GM18861 (cell line): Measurements from ENCODE around the gene NUTF2.
A peak's percentile ranks its signal among the peaks of the same experiment; 100 is the strongest.
"Not testable (repeated sequence)": the region's sequence is repeated elsewhere in the genome, so short reads cannot be mapped to it uniquely, and the experiment has no call there.

Source experiments
- ATAC-seq: cut with Tn5 transposase; IDR thresholded peaks from one replicate; pipeline ENCODE4 v1.9.1; 2021; ENCODE audit not compliant: unreplicated experiment

The NUTF2 gene

DNA sequence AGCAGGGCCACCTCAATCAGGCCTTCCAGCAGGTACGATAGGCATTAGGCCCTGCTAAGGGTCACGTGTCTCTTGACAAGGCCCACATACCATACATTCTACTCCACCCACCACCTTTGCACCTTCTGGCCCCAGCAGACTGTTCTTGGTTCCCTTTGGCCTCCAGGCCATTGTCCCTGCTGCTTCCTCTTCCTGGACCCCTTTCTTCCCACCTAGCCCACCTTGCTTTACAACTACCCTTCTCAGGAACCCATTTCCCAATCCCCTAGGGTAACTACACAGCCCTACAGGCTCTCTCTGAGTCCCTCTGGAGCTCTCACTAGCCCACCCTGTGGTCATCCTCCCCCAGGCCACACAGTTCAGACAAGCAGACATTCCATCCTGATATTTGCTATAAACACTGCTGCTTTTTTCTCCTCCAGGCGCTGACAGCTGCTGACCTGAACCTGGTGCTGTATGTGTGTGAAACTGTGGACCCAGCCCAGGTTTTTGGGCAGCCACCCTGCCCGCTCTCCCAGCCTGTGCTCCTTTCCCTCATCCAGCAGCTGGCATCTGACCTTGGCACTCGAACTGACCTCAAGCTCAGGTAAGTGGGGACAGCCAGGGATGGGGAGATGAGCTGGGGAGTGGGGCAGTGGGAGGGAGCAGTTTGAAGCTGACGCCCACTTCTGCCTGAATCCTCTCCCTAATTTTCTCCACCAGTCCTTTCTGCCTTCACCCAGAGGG is 36.6 kb downstream of the NUTF2 start:
- ATAC-seq: no peak

DNA sequence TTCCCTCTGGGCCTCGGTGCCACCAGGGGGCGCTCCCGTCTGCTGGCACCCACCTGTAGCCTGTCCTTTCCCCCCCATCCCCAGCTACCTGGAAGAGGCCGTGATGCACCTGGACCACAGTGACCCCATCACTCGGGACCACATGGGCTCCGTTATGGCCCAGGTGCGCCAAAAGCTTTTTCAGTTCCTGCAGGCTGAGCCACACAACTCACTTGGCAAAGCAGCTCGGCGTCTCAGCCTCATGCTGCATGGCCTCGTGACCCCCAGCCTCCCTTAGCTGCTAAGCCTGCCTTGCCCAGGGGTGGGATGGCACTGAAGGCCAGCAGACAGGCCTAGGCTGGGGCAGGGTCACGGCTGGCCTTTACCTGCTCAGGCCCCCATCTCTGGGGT is 37.1 kb downstream of the NUTF2 start:
- no peak for ATAC-seq

DNA sequence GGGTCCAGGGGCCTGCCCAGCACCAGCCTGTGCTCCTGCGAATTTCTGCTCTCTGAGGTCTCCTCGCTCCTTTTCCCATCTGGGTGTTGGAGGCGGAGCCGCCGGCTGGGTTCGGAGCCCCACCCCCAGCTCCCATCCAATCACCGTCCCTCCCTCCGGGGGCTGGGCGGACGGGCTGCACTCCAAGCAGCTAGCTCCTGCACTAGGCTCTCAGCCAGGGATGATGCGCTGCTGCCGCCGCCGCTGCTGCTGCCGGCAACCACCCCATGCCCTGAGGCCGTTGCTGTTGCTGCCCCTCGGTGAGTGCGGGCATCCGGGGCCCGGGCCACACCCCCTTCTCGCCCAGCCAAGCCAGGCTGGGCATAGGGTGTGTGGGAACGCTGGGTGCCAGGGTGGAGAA is 38.0 kb downstream of the NUTF2 start, which contains the start of gene NRN1L:
NRN1L (plus strand) TSS at position 202 of the 400 bp plus-strand sequence; CDS start at position 221, 19 bp downstream.
- no peak for ATAC-seq

DNA sequence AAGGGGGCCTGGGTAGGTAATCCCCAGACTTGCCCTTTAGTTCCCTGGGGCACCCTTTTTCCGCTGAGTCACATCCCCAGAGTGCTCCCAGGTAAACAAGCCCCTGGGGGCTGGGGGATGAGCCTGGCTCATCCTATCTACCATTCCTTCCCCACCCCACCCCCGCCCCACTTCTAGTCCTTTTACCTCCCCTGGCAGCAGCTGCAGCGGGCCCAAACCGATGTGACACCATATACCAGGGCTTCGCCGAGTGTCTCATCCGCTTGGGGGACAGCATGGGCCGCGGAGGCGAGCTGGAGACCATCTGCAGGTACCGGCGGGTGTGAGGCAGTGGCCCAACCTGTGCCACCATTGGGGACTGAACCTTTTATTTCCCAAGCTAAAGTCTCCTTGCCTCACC is 38.8 kb downstream of the NUTF2 start:
- ATAC-seq: no peak

DNA sequence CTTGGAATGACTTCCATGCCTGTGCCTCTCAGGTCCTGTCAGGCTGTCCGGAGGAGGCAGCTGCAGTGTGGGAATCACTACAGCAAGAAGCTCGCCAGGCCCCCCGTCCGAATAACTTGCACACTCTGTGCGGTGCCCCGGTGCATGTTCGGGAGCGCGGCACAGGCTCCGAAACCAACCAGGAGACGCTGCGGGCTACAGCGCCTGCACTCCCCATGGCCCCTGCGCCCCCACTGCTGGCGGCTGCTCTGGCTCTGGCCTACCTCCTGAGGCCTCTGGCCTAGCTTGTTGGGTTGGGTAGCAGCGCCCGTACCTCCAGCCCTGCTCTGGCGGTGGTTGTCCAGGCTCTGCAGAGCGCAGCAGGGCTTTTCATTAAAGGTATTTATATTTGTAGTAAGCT is 39.2 kb downstream of the NUTF2 start:
- ATAC-seq: no peak

DNA sequence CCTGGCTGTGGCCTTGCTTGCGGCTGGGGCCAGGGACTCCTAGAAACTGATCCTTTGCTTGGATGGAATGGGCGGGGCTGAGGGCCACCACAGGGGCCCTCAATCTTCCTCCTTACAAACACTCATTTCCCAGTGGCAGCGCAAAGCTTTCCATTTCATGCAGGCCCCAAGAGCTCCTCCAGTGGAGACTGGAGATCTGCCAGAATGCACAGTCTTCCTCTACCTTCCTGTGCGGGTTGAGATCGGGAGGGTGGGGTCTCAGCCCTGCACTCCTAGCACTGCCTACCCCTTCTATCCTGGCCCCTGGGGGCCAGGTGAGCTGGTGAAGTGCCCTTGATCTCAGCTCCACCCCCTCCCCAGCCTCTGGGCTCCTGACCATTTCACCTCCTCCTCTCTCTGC is 39.7 kb downstream of the NUTF2 start:
- no peak for ATAC-seq

DNA sequence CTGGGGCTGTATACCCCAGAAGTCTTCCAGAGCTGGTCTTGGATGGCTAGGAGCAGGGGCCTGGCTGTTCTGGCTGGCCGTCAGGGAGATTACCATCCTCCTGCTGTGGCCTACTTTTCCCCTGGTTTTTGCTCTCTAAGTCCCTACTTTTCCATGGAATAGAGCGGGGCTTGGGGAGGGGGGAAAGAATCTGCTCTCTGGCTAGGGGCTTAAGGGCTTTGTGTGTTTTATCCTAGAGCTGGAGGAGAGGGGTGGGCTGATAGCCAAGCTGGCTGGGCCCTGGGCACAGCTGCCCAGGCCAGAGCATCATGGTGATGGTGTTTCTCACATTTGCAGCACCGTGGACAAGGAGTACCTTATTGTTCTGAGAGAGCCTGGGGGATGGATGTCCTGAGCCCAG is 41.6 kb downstream of the NUTF2 start:
- no peak for ATAC-seq

DNA sequence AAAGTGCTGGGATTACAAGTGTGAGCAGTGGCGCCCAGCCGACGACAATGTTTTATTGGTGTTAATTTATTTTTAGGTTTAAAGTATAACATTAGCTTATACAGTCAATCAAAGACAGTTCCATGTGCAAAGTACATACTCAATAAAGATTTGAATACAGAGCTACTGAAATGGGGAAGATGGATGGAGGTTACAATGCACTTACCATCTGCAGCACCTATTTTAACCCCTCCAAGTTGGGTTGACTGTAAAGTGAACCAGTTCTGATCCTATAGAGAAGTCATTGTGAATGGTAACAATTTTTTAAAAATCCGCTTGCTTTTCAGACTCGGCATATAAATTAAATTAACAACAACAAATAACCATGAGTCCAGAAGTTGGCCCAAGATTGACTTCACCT is 45.6 kb downstream of the NUTF2 start:
- ATAC-seq: no peak

DNA sequence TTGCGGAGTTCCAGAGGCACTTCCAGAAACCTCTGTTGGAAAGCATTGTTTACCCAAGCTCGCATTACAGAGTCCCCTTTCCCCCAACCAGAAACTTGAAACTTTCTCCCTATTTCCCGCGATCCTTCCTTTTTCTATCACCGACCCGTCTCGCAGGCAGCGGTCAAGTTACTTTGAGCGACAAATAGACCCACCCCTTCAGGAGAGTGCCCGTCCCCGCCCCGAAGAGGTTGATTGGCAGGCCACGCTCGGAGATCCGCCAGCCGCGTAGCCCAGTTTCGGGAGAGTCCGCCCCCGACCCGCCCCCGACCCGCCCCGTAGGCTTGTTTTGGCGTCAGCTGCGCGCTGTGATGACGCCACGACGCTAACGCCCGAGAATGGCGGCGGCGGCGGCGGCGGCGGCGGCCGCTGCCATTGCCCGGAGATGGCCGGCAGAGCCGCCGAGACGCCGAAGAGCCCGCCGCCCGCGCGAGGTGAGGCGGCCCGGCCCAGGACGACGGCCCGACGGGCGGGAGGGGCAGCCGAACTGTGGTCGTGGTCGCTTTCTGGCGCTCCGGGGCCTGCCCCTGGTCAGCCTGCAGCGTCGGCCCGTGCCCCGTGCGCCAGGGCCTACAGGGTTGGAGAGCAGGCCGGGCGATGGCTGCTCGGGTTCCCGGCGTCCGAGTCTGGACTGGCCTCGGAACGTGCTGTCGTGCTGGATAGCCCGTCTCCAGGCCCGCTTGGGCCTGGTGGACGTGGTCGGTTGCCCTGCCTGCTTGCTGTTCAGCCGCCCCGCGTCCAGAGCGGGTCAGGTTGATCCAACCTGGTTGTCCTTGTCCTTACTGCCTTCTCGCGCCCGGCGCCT is 46.4 kb downstream of the NUTF2 start, which contains the start of gene PSKH1:
PSKH1 (plus strand) TSS at position 356 of the 844 bp plus-strand sequence. CDS start 15,496 bp downstream, outside the sequence.
- ATAC-seq: peak; percentile 73

DNA sequence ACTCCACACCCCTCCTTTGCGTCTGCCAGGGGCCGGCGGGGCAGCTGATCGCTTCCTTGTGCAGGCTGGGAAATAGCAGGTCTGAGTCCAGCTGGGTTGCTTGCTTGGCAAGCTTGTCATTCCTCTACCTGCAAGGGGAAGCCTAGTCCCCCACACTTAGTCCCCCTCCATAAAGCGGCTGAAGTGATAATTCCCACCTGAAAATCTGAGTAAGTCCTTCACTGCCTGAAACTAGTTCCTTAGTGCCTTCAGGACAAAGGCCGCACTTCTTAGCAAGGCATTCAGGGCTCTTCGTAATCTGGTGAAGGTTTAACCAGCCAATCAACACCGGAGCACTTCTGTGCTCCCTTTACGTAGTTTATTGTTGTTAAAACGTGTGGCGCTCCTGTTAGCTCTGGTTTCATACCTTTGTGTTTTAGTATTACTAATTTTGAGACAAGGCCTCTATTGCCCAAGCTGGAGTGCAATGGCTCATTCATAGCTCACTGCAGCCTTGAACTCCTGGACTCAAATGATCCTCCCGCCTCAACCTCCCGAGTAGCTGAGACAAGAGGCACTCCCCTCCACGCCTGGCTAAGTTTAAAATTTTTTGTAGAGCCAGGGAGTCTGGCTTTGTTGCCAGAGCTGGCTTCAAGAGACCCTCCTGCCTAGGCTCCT is 47.1 kb downstream of the NUTF2 start:
- ATAC-seq: no peak

DNA sequence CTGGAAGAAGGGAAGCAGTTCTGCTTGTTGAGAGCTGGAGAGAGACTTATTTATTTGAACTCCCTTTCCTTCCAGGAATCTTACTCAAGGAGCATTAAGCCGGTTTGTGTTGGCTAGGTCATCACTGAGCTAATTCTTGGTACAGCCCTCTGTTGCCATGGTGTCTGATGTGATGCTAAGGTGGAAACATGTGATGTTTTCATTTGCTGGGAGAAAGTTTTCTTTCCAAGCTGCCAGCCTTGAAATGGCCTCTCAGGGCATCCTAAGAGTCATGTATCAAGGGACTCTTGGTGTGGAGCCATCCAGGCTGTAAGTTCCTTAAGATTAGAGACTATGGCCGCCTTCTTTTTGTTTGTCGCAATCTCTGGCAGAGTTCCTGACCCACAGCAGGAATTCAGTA is 50.5 kb downstream of the NUTF2 start:
- no peak for ATAC-seq

DNA sequence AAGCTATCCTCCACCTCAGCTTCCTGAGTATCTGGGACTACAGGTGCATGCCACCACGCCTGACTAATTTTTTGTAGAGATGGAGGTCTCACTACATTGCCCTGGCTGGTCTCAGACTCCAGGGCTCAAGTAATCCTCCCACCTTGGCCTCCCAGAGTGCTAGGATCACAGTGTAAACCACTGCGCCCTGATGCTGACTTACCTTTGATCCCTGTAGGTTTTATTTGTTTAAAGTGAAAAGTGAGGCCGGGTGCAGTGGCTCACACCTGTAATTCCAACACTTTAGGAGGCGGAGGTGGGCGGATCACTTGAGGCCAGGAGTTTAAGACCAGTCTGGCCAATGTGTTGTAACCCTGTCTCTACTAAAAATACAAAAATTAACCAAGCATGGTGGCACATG is 55.0 kb downstream of the NUTF2 start:
- no peak for ATAC-seq

DNA sequence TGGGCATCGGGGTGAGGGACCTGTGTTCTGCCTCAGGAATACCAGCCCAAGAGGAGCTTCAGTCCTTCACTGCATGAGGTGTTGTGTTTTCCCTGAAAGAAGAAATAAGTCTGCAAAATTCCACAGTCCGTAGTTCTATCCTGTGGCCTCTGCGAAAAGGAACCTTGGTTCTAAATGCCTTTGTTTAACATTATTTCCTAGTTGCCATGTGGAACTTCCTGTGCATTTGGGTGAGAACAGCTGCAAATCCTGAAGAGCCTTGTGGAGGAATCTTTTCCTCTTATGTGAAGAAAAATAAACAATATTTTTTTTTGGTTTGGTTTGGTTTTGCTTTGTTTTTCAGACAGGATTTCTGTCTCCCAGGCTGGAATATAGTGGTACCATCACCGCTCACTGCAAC is 56.1 kb downstream of the NUTF2 start:
- ATAC-seq: no peak

DNA sequence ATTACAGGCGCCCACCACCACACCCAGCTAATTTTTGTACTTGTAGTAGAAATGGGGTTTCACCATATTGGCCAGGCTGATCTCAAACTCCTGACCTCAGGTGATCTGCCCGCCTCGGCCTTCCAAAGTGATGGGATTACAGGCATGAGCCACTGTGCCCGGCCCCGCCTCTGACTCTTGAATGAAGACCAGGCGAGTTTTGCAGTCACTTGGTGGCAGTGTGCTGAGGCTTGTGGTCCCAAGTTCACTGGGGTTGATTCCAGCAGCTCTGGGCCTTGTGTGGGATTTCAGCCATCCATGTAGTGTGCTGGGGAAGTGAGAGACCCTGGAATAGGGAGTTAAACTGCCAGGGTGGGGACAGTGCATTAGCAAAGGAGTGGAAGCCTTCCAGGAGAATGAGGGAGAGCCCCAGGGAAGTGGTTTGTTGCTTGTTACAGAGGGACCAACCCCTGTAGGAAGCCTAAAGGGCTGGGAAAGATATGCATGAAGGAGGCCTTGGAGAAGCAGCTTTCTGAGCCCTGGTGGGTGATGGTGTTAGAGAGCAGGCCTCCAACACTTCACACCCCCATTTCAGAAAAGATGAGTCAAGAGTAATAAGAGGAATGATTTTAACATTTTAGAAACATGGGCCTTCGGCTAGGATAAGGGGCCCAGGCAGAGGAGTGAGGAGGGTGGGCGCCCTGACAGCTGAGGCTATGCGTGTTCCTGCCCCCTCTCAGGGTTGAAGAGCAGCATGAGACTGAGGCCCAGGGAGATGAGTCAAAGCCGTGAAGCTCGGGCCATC is 60.9 kb downstream of the NUTF2 start:
- ATAC-seq: no peak

DNA sequence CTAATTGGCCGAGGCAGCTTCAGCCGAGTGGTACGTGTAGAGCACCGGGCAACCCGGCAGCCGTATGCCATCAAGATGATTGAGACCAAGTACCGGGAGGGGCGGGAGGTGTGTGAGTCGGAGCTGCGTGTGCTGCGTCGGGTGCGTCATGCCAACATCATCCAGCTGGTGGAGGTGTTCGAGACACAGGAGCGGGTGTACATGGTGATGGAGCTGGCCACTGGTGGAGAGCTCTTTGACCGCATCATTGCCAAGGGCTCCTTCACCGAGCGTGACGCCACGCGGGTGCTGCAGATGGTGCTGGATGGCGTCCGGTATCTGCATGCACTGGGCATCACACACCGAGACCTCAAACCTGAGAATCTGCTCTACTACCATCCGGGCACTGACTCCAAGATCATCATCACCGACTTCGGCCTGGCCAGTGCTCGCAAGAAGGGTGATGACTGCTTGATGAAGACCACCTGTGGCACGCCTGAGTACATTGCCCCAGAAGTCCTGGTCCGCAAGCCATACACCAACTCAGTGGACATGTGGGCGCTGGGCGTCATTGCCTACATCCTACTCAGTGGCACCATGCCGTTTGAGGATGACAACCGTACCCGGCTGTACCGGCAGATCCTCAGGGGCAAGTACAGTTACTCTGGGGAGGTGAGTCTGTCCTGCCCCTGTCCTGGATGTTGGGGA is 62.5 kb downstream of the NUTF2 start:
- no peak for ATAC-seq

DNA sequence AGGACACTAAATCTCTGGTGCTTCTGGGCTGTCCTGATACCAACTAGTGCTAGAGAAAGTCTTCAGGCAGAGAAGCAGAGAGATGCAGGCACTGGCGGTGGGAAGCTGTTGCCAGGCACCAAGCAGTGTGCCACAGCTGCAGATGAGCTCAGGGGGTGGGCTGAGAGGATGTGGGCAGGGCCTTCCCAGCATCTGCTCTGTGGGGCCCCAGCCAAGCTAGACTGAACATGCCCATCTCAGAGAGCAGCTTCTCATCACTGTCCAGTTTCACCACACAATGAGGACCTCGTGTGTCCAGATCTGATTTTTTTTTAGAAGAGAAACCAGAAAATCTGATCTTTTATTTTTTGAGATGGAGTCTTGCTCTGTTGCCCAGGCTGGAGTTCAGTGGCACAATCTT is 63.4 kb downstream of the NUTF2 start:
- ATAC-seq: no peak

DNA sequence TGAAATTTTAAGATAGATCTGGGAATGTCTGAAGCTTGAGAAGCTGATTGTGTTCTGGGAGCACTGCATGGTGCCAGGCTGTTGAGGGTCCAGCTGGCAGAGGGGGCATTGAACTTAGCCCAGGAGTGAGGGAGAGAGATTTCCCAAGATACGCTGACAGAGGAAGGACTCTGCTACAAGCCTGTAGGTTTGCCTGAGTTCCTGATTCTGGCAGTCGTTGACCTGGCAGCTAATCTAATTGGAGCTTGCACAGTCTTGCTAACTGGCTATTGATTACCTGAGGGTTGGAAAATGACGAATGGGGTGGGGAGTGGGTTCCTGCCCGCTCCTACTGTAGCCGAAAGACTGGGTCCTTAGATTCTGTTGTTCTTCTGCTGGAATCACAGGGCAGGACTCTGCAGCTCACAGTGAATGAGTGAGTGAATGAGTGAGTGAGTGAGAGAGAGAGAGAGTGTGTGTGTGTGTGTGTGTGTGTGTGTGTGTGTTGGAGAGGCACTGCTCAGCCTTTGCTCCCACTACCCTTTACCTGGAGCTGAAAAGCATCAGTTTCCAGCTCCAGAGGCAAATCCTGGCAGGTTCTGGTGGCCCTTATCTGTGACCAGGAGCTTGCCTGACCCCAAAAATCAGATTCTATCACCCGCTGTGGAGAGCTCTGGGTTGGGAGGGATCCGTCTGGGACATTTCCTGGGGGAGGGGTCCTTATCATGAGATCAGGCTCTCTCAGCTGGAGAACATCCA is 68.2 kb downstream of the NUTF2 start:
- no peak for ATAC-seq

DNA sequence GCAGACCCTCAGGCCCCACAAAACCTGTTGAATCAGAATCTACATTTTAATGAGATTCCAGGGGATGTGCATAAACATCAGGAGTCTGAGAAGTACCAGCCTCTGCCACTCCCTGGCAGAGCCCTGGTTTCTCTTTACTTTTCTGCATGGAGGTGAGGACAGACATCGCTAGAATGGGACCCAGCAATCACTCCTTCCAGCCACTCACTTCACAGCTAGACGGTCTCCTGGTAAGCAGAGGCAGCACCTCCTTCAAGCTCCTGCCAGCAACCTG is 68.7 kb downstream of the NUTF2 start:
- not testable (repeated sequence) for ATAC-seq

DNA sequence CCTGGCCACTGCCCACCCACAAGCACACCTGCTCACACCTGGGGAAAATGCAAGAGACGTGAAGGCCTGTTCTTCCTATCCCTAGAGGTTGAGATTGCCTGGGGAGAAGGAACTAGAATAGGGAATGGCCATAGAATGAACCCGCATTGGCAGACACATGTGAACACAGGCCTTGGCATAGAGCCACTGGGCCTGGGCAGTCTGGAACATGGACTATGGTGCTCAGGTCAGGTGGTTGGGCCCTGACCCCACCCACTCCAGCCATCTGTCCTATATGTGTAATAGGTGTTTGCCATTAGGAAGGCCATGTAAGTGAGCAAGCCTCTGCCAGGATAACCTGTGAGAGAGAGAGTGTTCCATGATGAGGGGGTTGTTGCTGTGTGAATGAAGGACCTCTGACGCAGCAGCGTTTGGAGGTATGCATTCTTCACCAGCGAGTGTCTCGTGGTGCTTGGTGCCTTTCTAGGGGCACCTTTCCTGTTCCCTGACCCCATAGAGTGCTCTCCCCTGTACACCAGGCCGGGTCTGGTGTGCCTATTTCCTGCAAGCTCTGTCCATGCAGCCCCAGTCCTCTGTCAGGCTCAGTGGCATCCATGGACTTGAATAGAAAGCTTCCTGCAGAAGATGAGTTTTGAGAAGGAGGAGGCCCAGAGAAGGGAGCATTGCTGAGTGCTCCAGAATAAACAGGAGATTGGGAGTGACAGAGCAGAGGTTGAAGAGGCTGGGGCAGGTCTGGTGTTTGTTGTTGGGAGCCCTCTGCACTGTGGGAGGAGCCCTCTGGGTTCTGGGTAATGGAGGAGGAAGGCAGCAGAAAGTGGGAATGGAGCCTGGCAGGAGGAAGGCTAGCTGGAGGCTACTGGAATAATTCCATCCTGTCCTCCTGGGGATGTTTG is 69.3 kb downstream of the NUTF2 start:
- ATAC-seq: no peak
